HG02610 (cell line): ENCODE measurements around the gene DNAAF2.
"Not testable (repeated sequence)": the region's sequence is repeated elsewhere in the genome, so short reads cannot be mapped to it uniquely, and the experiment has no call there.

Experiments
- ATAC-seq: cut with Tn5 transposase; IDR thresholded peaks from one replicate; pipeline ENCODE4 v1.9.1; 2021; ENCODE audit warnings: mild to moderate bottlenecking, moderate library complexity; ENCODE audit not compliant: unreplicated experiment

The DNAAF2 gene

GRCh38 chr14:49621114-49621881 is 13.7 kb downstream of the DNAAF2 start:
- ATAC-seq = peak; percentile 25

GRCh38 chr14:49620182-49621113 is 14.6 kb downstream of the DNAAF2 start, which contains the start of the genes MGAT2 and RPL36AL:
TSS of gene MGAT2 (plus strand) at chr14:49620799. CDS start at chr14:49621269, 470 bp downstream.
TSS of gene RPL36AL (minus strand) at chr14:49620626. CDS start at chr14:49619104, 1,522 bp downstream.
- ATAC-seq = peak; percentile 95

- ATAC-seq = no peak
Measured at GRCh38 chr14:49619730-49620129, 15.3 kb downstream of the DNAAF2 start.

- ATAC-seq = not testable (repeated sequence)
Measured at GRCh38 chr14:49619273-49619672, 15.8 kb downstream of the DNAAF2 start.

- no peak for ATAC-seq
Measured at GRCh38 chr14:49617852-49618519, 17.1 kb downstream of the DNAAF2 start.

- no peak for ATAC-seq
Measured at GRCh38 chr14:49615776-49616175, 19.3 kb downstream of the DNAAF2 start.

- ATAC-seq = no peak
Measured at GRCh38 chr14:49614196-49614595, 20.8 kb downstream of the DNAAF2 start.

- ATAC-seq = no peak
Measured at GRCh38 chr14:49612671-49613070, 22.4 kb downstream of the DNAAF2 start.

- no peak for ATAC-seq
Measured at GRCh38 chr14:49612251-49612650, 22.8 kb downstream of the DNAAF2 start.

- ATAC-seq = no peak
Measured at GRCh38 chr14:49607583-49607982, 27.5 kb downstream of the DNAAF2 start.

- ATAC-seq = peak; percentile 49
Measured at GRCh38 chr14:49598485-49599300, 36.4 kb downstream of the DNAAF2 start, which contains the start of gene LRR1. TSS of gene LRR1 (plus strand) at chr14:49598940. CDS start at chr14:49599021, 81 bp downstream.

- no peak for ATAC-seq
Measured at GRCh38 chr14:49598189-49598484, 36.9 kb downstream of the DNAAF2 start.

GRCh38 chr14:49594347-49595091 is 40.5 kb downstream of the DNAAF2 start:
- ATAC-seq = no peak

- no peak for ATAC-seq
Measured at GRCh38 chr14:49593016-49593415, 42.0 kb downstream of the DNAAF2 start.

- ATAC-seq = no peak
Measured at GRCh38 chr14:49589387-49589786, 45.7 kb downstream of the DNAAF2 start.

- peak; percentile 28 for ATAC-seq
Measured at GRCh38 chr14:49586673-49587460, 48.2 kb downstream of the DNAAF2 start.

- peak; percentile 87 for ATAC-seq
Measured at GRCh38 chr14:49585803-49586672, 49.0 kb downstream of the DNAAF2 start, which contains the start of gene RPS29. TSS of gene RPS29 (minus strand) at chr14:49586380. CDS start at chr14:49586346, 34 bp downstream.
